Stimulated activated CD8-positive, alpha-beta memory T cell treated with anti-CD3 and anti-CD28 coated beads, Interleukin-2, amount 100 ng/mL, for 1 hour (primary cell): ENCODE data around the gene BACH2.

Experiments used
- DNase-seq, 2 donors: peaks; one replicate each; pipeline ENCODE4 v3.0.0-alpha.2; 2020; ENCODE audit warnings: low read depth in 2 of 2

BACH2 gene

GRCh38 chr6:90277302-90278011 lies 19.2 kb downstream of the BACH2 start:
- no peak for DNase-seq

- DNase-seq: peak; percentile 69 to 84
These were observed 22.1 kb downstream of the BACH2 start for GRCh38 chr6:90274451-90275030.

GRCh38 chr6:90273863-90274262 lies 22.8 kb downstream of the BACH2 start:
- no peak for DNase-seq

- no peak for DNase-seq
These were observed 23.7 kb downstream of the BACH2 start for GRCh38 chr6:90272895-90273294.

GRCh38 chr6:90271831-90272230 lies 24.8 kb downstream of the BACH2 start:
- no peak for DNase-seq

- DNase-seq: no peak
These were observed 27.3 kb downstream of the BACH2 start for GRCh38 chr6:90269334-90269733.

GRCh38 chr6:90268178-90268577 lies 28.5 kb downstream of the BACH2 start:
- DNase-seq: no peak

- DNase-seq: no peak
These were observed 29.6 kb downstream of the BACH2 start for GRCh38 chr6:90266905-90267621.

GRCh38 chr6:90264561-90264960 lies 32.1 kb downstream of the BACH2 start:
- DNase-seq: no peak

- DNase-seq: no peak
These were observed 33.0 kb downstream of the BACH2 start for GRCh38 chr6:90263633-90264032.

GRCh38 chr6:90261801-90262200 lies 34.8 kb downstream of the BACH2 start:
- no peak for DNase-seq

GRCh38 chr6:90257486-90257738 lies 39.2 kb downstream of the BACH2 start:
- no peak for DNase-seq

GRCh38 chr6:90256698-90257485 lies 39.8 kb downstream of the BACH2 start:
- no peak for DNase-seq

- DNase-seq: no peak
These were observed 43.0 kb downstream of the BACH2 start for GRCh38 chr6:90253631-90254030.

GRCh38 chr6:90251295-90251992 lies 45.2 kb downstream of the BACH2 start:
- DNase-seq: no peak

GRCh38 chr6:90250405-90250804 lies 46.2 kb downstream of the BACH2 start:
- no peak for DNase-seq

- no peak for DNase-seq
These were observed 47.2 kb downstream of the BACH2 start for GRCh38 chr6:90249458-90249857.

GRCh38 chr6:90249034-90249433 lies 47.6 kb downstream of the BACH2 start:
- DNase-seq: no peak

GRCh38 chr6:90247262-90247661 lies 49.4 kb downstream of the BACH2 start:
- no peak for DNase-seq

- no peak for DNase-seq
These were observed 55.3 kb downstream of the BACH2 start for GRCh38 chr6:90241229-90241880.

GRCh38 chr6:90238496-90239266 lies 58.0 kb downstream of the BACH2 start:
- no peak for DNase-seq
